ENCODE data around the gene UGT2A3. TPM values are rescaled to one million over a fixed set of nuclear protein-coding genes. Genes with fewer than 3 reads are reported as not detected.
"Not testable (repeated sequence)": the region's sequence is repeated elsewhere in the genome, so short reads cannot be mapped to it uniquely, and the experiment has no call there.

Gene UGT2A3
- total and polyA plus RNA-seq, 3 experiments from 2014 or later = not detected

DNA sequence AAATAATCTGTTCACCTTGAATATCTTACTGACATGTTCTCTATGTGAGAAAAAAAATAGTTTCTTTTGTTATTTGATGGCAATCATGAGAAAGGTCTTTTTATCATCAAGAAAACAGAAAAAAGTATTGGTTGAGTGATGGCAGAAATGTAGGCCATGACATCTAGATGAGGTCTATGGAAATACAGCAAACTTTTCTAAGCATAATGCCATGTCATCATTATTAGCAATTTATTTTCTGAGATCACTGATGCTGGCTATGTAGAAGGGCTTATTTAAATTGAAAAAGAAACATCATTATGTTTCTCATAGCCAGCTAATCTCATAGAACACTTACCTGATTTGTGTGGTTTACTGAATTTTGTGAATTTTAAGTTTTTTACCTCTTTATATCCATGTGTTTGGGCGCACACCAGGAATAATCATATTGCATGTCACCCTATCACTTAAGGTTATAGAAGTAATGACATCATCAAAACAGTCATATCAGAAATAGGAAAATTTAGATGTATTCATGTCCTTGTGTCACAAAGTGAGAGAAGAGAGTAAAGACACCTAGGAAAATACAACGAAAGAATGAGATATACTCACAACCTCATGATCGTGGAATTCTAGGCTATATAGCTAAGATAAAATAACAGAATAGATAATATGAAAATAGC, 22.4 kb downstream of the UGT2A3 start:
- H3K27ac Mint-ChIP-seq = no peak overlapping the region
- no peaks in the 10 kb centered on the region for H3K4me1 ChIP-seq (ENCODE audit: insufficient read depth, low read length)
- H3K4me3 ChIP-seq (ENCODE audit: low read length) = no peak overlapping the region
- no peaks in the 10 kb centered on the region for H3K36me3 Mint-ChIP-seq
- no peak for DNase-seq
- peaks cover 4 to 22% (median 6%) of the 10 kb centered on the region in 5 donors for H3K9me3 Mint-ChIP-seq
- no peaks in the 10 kb centered on the region for H3K36me3 ChIP-seq (ENCODE audit: insufficient read depth, low read length)
- no peak overlapping the region for H3K27ac ChIP-seq (ENCODE audit: low read depth, low read length)
- no peaks in the 10 kb centered on the region for H3K4me1 Mint-ChIP-seq
- no peaks in the 10 kb centered on the region for H3K27me3 Mint-ChIP-seq
- POLR2A ChIA-PET = no interaction called here
- CTCF ChIA-PET = no interaction called here
- H3K9me3 ChIP-seq (ENCODE audit: low read length) = no peaks in the 10 kb centered on the region
- no peaks in the 10 kb centered on the region for H3K27me3 ChIP-seq (ENCODE audit: insufficient read depth, low read length, poor library complexity, severe bottlenecking)
- no peak overlapping the region for H3K4me3 Mint-ChIP-seq

DNA sequence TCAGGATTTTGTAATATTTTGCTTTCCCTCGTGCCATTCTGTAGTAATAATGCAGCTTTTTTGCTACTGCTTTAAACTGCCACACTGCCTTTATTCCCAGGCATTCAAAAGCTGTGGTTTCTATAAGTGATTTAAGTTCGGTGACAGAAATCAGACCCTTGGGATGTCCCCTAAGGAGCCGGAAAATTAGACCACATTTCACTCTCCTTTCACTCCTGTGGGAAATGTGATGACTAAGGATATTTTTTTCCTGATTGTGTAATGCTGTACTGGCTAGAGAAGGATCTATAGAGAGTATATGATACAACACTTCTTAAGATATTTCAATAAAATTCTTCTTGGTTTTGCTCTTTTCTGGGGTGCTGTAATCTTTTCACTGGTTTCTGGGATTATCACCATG, 24.4 kb downstream of the UGT2A3 start:
- Histone ChIP-seq H3K27ac (ENCODE audit: low read depth, low read length) (no peak overlapping the region), H3K36me3 (ENCODE audit: insufficient read depth, low read length) (no peaks in the 10 kb centered on the region), H3K27me3 (ENCODE audit: insufficient read depth, low read length, poor library complexity, severe bottlenecking) (no peaks in the 10 kb centered on the region), H3K9me3 (ENCODE audit: low read length) (no peaks in the 10 kb centered on the region), H3K4me1 (ENCODE audit: insufficient read depth, low read length) (no peaks in the 10 kb centered on the region), H3K4me3 (ENCODE audit: low read length) (no peak overlapping the region)
- no peaks in the 10 kb centered on the region for H3K4me1 Mint-ChIP-seq
- H3K27ac Mint-ChIP-seq = no peak overlapping the region
- peaks cover 4 to 29% (median 7%) of the 10 kb centered on the region in 5 donors for H3K9me3 Mint-ChIP-seq
- no peak overlapping the region for H3K4me3 Mint-ChIP-seq
- no peaks in the 10 kb centered on the region for H3K27me3 Mint-ChIP-seq
- H3K36me3 Mint-ChIP-seq = no peaks in the 10 kb centered on the region
- ChIA-PET CTCF (no interaction called here), POLR2A (no interaction called here)
- DNase-seq = no peak

DNA sequence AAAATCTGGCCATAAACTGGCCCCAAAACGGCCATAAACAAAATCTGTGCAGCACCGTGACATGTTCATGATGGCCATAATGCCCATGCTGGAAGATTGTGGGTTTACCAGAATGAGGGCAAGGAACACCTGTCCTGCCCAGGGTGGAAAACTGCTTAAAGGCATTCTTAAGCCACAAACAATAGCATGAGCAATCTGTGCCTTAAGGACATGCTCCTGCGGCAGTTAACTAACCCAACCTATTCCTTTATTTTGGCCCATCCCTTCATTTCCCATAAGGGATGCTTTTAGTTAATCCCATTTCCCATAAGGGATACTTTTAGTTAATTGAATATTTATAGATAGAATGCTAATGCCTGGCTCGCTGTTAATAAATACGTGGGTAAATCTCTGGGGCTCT, 29.4 kb downstream of the UGT2A3 start:
- H3K36me3 ChIP-seq (ENCODE audit: insufficient read depth, low read length); H3K4me1 Mint-ChIP-seq; H3K27me3 Mint-ChIP-seq; H3K4me3 Mint-ChIP-seq; H3K4me3 ChIP-seq (ENCODE audit: low read length); DNase-seq; H3K27ac Mint-ChIP-seq; H3K27me3 ChIP-seq (ENCODE audit: insufficient read depth, low read length, poor library complexity, severe bottlenecking); H3K9me3 ChIP-seq (ENCODE audit: low read length); POLR2A ChIA-PET; H3K27ac ChIP-seq (ENCODE audit: low read depth, low read length); CTCF ChIA-PET; H3K36me3 Mint-ChIP-seq; H3K4me1 ChIP-seq (ENCODE audit: insufficient read depth, low read length): not testable (repeated sequence)
- H3K9me3 Mint-ChIP-seq = peaks cover 6 to 37% (median 6%) of the 10 kb centered on the region in 5 donors

DNA sequence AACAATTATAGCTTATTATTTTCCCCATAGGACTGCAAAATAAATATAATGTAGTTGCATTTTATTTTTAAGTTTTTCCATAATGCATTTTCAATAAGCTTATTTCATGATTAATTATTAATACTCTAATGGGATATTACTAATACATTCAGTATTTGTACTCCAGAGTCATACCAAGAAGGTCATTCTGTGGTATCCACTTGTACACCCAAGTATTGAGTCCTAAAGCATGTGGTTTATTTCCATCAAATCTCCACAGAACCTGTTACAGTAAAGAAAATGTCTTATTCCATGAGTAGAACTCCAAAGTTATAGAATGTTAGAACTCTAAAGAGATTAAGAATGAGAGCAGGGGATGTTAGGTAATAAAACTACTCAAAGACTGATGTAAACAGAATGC, 30.6 kb downstream of the UGT2A3 start:
- Mint-ChIP-seq H3K27ac (no peak overlapping the region), H3K27me3 (no peaks in the 10 kb centered on the region), H3K36me3 (no peaks in the 10 kb centered on the region), H3K9me3 (peaks cover 3 to 28% (median 4%) of the 10 kb centered on the region in 5 donors), H3K4me3 (no peak overlapping the region), H3K4me1 (no peaks in the 10 kb centered on the region)
- DNase-seq = no peak
- no peaks in the 10 kb centered on the region for H3K4me1 ChIP-seq (ENCODE audit: insufficient read depth, low read length)
- H3K27ac ChIP-seq (ENCODE audit: low read depth, low read length) = no peak overlapping the region
- H3K27me3 ChIP-seq (ENCODE audit: insufficient read depth, low read length, poor library complexity, severe bottlenecking) = no peaks in the 10 kb centered on the region
- no peaks in the 10 kb centered on the region for H3K9me3 ChIP-seq (ENCODE audit: low read length)
- H3K36me3 ChIP-seq (ENCODE audit: insufficient read depth, low read length) = no peaks in the 10 kb centered on the region
- CTCF ChIA-PET = no interaction called here
- H3K4me3 ChIP-seq (ENCODE audit: low read length) = no peak overlapping the region
- POLR2A ChIA-PET = no interaction called here

DNA sequence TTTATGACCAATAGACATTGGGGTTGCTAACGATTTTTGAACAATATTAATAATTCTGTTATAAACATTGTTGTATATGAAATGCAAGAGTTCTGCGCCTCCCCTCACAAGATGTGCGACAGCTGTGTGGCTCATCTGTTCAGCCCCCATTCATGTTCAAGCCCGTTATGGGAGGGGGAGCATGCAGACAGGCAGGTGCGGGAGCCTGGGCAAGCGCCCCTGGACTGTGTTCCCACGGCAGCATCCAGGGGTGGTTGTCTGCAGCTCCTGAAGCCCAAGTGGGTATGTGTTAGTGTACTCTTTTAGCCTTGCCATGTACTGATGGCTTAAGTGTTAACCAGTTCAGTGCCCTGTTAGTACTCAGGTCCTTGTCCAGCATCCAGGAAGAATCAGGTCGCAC, 34.6 kb downstream of the UGT2A3 start:
- H3K27me3 Mint-ChIP-seq = no peaks in the 10 kb centered on the region
- ChIA-PET CTCF (no interaction called here), POLR2A (no interaction called here)
- no peak overlapping the region for H3K27ac ChIP-seq (ENCODE audit: low read depth, low read length)
- peaks cover 0 to 11% (median 3%) of the 10 kb centered on the region in 5 donors for H3K9me3 Mint-ChIP-seq
- H3K36me3 Mint-ChIP-seq = no peaks in the 10 kb centered on the region
- H3K4me3 ChIP-seq (ENCODE audit: low read length) = no peak overlapping the region
- no peak overlapping the region for H3K4me3 Mint-ChIP-seq
- H3K4me1 ChIP-seq (ENCODE audit: insufficient read depth, low read length) = no peaks in the 10 kb centered on the region
- no peaks in the 10 kb centered on the region for H3K9me3 ChIP-seq (ENCODE audit: low read length)
- no peaks in the 10 kb centered on the region for H3K27me3 ChIP-seq (ENCODE audit: insufficient read depth, low read length, poor library complexity, severe bottlenecking)
- H3K4me1 Mint-ChIP-seq = no peaks in the 10 kb centered on the region
- DNase-seq = no peak
- no peak overlapping the region for H3K27ac Mint-ChIP-seq
- H3K36me3 ChIP-seq (ENCODE audit: insufficient read depth, low read length) = no peaks in the 10 kb centered on the region

DNA sequence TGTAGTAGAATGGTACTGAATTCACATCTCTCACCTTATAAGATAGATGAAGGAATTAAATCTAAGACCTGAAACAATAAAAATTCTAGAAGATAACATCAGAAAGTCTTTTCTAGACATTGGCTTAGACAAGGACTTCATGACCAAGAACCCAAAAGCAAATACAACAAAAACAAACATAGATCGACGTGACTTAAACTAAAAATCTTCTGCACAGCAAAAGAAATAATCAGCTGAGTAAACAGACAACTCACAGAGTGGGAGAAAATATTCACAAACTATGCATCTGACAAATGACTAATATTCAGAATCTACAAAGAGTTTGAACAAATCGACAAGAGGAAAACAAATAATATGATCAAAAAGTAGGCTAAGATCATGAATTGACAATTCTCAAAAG, 38.8 kb downstream of the UGT2A3 start:
- Mint-ChIP-seq H3K27ac (no peak overlapping the region), H3K4me3 (no peak overlapping the region), H3K4me1 (no peaks in the 10 kb centered on the region), H3K27me3 (no peaks in the 10 kb centered on the region), H3K36me3 (no peaks in the 10 kb centered on the region), H3K9me3 (peaks cover 0 to 4% (median 0%) of the 10 kb centered on the region in 5 donors)
- Histone ChIP-seq H3K4me1 (ENCODE audit: insufficient read depth, low read length) (no peaks in the 10 kb centered on the region), H3K36me3 (ENCODE audit: insufficient read depth, low read length) (no peaks in the 10 kb centered on the region), H3K27ac (ENCODE audit: low read depth, low read length) (no peak overlapping the region), H3K4me3 (ENCODE audit: low read length) (no peak overlapping the region), H3K9me3 (ENCODE audit: low read length) (no peaks in the 10 kb centered on the region), H3K27me3 (ENCODE audit: insufficient read depth, low read length, poor library complexity, severe bottlenecking) (no peaks in the 10 kb centered on the region)
- no peak for DNase-seq
- ChIA-PET CTCF (no interaction called here), POLR2A (no interaction called here)

DNA sequence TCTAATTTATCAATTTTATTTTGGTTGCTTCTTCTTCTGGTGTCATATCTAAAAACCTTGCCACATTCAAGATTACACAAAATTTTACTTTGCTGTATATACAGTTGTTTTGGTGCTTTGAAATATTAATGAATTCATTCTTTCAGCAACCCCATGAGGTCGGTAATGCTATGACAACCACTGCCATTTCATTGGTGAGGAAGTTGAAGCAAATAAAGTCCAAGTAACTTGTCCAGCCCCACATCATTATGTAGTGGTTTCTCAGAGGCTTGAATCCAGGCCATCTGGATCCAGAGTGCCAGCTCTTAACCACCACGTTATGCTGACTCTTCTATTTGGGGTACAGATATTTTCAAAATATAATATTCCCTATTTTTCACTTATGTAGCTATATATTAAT, 42.2 kb downstream of the UGT2A3 start:
- no peak for DNase-seq
- ChIA-PET POLR2A (no interaction called here), CTCF (no interaction called here)
- no peak overlapping the region for H3K27ac Mint-ChIP-seq
- H3K9me3 ChIP-seq (ENCODE audit: low read length) = no peaks in the 10 kb centered on the region
- H3K36me3 Mint-ChIP-seq = no peaks in the 10 kb centered on the region
- no peaks in the 10 kb centered on the region for H3K4me1 Mint-ChIP-seq
- no peak overlapping the region for H3K27ac ChIP-seq (ENCODE audit: low read depth, low read length)
- no peaks in the 10 kb centered on the region for H3K36me3 ChIP-seq (ENCODE audit: insufficient read depth, low read length)
- no peak overlapping the region for H3K4me3 Mint-ChIP-seq
- peaks cover 0 to 7% (median 3%) of the 10 kb centered on the region in 5 donors for H3K9me3 Mint-ChIP-seq
- no peaks in the 10 kb centered on the region for H3K27me3 ChIP-seq (ENCODE audit: insufficient read depth, low read length, poor library complexity, severe bottlenecking)
- no peak overlapping the region for H3K4me3 ChIP-seq (ENCODE audit: low read length)
- no peaks in the 10 kb centered on the region for H3K4me1 ChIP-seq (ENCODE audit: insufficient read depth, low read length)
- no peaks in the 10 kb centered on the region for H3K27me3 Mint-ChIP-seq

DNA sequence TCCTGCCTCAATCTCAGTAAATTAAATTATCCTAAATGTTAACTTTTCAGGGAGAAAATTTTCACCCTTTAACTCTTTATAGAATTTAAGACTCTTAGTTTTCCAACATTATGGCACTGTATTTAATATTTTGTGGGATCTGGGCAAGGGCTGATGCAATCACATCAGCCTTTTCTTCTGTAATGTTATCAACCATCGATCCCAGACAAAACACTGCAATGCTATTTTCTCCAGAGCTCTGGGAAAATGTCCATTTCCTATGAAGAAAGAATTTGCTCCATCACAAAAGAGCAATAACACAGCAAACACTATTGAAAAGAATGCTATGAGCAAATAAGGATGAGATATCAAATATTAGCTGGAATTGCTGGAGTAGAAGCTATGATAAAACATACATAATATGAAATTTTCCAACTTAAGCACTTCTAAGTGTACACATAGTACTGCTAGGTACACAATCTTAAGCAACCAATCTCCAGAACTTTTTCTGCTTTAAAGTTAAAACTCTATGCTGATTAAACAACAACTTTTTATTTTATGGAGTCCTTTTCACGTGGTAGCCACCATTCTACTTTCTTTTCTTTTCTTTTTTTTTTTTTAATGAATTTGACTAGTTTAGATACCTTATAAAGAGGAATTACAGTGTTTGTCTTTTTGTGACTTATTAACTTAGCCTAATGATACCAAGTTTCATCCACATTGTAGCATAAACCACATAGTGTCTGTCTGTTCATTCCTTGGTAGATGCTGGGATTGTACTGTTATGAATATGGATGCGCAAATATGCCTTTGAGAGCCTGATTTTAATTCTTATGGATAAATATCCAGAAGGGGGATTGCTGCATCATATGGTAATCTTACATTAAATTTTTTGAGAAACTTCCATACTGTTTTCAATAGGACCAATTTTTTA, 43.6 kb downstream of the UGT2A3 start:
- Mint-ChIP-seq H3K4me3 (no peak overlapping the region), H3K36me3 (no peaks in the 10 kb centered on the region), H3K9me3 (peaks cover 0 to 7% (median 3%) of the 10 kb centered on the region in 5 donors), H3K27ac (no peak overlapping the region), H3K27me3 (no peaks in the 10 kb centered on the region), H3K4me1 (no peaks in the 10 kb centered on the region)
- Histone ChIP-seq H3K36me3 (ENCODE audit: insufficient read depth, low read length) (no peaks in the 10 kb centered on the region), H3K4me3 (ENCODE audit: low read length) (no peak overlapping the region), H3K27ac (ENCODE audit: low read depth, low read length) (no peak overlapping the region), H3K4me1 (ENCODE audit: insufficient read depth, low read length) (no peaks in the 10 kb centered on the region), H3K27me3 (ENCODE audit: insufficient read depth, low read length, poor library complexity, severe bottlenecking) (no peaks in the 10 kb centered on the region), H3K9me3 (ENCODE audit: low read length) (no peaks in the 10 kb centered on the region)
- ChIA-PET POLR2A (no interaction called here), CTCF (no interaction called here)
- DNase-seq = no peak
